ENCODE results near the gene MARK2.

The MARK2 gene

DNA sequence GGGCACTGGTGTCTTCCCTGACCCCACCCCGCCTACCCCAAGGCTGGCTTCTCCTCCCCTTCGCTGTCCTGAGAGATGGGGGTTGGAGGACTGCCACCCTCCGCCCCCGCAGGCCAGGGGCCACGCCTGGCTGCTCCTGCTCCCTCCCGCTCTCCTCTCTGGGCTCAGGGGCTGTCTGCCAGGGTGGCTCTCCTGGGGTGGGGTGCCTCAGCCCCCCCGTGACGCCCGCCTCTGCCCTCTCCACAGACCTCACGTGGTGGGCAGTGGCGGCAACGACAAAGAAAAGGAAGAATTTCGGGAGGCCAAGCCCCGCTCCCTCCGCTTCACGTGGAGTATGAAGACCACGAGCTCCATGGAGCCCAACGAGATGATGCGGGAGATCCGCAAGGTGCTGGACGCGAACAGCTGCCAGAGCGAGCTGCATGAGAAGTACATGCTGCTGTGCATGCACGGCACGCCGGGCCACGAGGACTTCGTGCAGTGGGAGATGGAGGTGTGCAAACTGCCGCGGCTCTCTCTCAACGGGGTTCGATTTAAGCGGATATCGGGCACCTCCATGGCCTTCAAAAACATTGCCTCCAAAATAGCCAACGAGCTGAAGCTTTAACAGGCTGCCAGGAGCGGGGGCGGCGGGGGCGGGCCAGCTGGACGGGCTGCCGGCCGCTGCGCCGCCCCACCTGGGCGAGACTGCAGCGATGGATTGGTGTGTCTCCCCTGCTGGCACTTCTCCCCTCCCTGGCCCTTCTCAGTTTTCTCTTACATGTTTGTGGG lies 69.9 kb downstream of the MARK2 start:
- no peaks in the 10 kb centered on the region for H3K27me3 ChIP-seq (replicated peaks; ENCODE audit: control insufficient read depth, insufficient read depth, low read length)
- DNase-seq (ENCODE audit: extremely low read depth, insufficient read length), result no peak
- H3K36me3 ChIP-seq (ENCODE audit: control insufficient read depth, insufficient read depth, low read length), result peaks cover 26% of the 10 kb centered on the region
- H3K4me3 ChIP-seq (replicated peaks; ENCODE audit: low read depth, low read length), result no peak overlapping the region
- TF ChIP-seq, protein P1, sequence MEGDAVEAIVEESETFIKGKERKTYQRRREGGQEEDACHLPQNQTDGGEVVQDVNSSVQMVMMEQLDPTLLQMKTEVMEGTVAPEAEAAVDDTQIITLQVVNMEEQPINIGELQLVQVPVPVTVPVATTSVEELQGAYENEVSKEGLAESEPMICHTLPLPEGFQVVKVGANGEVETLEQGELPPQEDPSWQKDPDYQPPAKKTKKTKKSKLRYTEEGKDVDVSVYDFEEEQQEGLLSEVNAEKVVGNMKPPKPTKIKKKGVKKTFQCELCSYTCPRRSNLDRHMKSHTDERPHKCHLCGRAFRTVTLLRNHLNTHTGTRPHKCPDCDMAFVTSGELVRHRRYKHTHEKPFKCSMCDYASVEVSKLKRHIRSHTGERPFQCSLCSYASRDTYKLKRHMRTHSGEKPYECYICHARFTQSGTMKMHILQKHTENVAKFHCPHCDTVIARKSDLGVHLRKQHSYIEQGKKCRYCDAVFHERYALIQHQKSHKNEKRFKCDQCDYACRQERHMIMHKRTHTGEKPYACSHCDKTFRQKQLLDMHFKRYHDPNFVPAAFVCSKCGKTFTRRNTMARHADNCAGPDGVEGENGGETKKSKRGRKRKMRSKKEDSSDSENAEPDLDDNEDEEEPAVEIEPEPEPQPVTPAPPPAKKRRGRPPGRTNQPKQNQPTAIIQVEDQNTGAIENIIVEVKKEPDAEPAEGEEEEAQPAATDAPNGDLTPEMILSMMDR (IDR thresholded peaks at IDR 0.05; ENCODE audit: insufficient read depth, low read length, poor library complexity, severe bottlenecking), result no peak

DNA sequence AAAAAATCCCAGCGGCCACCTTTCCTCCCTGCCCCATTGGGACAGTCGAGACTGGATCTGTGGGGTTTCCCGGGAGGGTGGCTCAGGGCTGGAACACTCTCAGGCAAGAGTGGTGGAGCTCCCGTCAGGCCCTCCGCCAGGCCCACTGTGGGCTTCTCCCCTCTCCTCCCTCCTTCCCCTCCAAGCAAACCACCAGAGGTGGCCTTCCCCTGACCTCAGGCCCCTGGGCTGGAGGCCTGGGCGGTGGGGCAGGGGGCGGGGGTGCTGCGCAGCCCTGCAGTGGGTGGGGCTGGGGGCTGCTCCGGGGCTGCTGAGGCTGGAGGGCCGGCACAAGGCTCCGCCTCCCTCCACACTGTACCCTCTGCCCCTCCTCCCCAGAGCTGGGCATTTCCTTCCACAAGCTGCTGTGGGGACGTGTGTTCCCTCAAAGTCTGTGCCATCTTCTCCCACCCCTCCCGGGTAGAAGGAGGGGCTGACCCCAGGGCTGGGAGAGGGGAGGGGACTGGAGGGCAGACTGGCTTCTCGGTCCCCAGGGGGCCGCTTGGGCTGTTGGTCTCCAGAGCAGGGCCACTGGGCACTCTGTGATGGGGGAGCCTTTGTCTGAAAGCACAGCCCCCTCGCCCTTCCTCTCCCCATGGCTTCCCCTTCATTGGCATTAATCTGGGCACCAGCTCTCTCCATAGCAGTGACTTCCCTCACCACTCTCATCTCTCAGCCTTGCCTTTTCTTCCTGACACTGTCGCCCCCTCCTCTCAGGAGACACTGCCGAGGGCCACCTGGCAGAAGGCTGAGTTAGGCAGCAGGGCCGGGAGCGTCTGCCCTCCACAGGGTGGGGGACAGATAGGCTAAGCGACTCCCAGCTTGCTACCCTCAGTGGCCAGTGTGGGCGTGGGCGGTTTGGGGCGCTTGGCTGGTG lies 70.9 kb downstream of the MARK2 start:
- H3K27me3 ChIP-seq (replicated peaks; ENCODE audit: control insufficient read depth, insufficient read depth, low read length), result no peaks in the 10 kb centered on the region
- TF ChIP-seq, protein P1 (IDR thresholded peaks at IDR 0.05; ENCODE audit: insufficient read depth, low read length, poor library complexity, severe bottlenecking), result no peak
- H3K36me3 ChIP-seq (ENCODE audit: control insufficient read depth, insufficient read depth, low read length), result peaks cover 21% of the 10 kb centered on the region
- H3K4me3 ChIP-seq (replicated peaks; ENCODE audit: low read depth, low read length), result no peak overlapping the region
- no peak for DNase-seq (ENCODE audit: extremely low read depth, insufficient read length)

DNA sequence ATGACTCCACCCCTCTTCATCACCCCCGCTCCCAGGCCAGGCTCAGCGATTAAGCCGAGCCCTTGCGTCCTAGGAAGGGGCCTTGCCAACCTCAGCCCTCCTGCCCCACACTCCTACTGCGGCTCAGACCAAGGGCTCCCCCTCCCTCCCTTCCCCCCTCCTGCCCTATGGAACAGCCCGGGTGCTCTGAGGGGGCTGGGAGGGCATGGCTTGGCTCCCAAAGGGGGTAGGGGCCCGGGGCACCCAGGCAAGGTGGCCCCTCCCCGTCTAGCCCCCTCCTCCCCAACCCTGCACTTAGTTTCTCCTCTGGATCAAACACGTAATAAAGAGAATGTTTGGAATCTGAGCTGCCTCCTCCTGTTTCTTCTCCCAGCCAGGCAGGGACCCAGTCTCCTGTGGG lies 71.8 kb downstream of the MARK2 start:
- TF ChIP-seq, protein P1 (IDR thresholded peaks at IDR 0.05; ENCODE audit: insufficient read depth, low read length, poor library complexity, severe bottlenecking), result no peak
- Histone ChIP-seq H3K27me3 (replicated peaks; ENCODE audit: control insufficient read depth, insufficient read depth, low read length) (no peaks in the 10 kb centered on the region; the same call in 1 of the 2 replicates), H3K36me3 (ENCODE audit: control insufficient read depth, insufficient read depth, low read length) (peaks cover 17% of the 10 kb centered on the region), H3K4me3 (replicated peaks; ENCODE audit: low read depth, low read length) (no peak overlapping the region)
- no peak for DNase-seq (ENCODE audit: extremely low read depth, insufficient read length)

DNA sequence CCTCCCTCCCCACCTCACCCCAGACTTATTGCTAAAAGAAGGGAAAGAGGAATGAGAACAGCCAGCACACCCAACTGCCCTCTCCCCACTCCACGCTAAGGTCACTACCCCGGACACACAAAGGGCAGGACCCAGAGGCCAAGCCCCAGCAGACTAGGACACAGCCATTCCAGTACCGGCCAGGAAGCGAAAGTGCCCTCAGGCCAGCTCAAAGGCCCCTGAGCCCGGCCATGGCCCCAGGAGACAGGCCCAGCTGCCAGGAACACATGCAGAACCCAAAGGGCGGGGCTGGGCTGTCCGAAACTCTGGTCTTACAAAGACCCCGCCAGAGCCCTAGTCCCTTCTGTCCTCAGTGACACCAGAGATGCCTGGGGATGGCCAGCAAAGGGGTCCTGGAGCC lies 72.5 kb downstream of the MARK2 start:
- peaks cover 15% of the 10 kb centered on the region for H3K36me3 ChIP-seq (ENCODE audit: control insufficient read depth, insufficient read depth, low read length)
- TF ChIP-seq, protein P1 (IDR thresholded peaks at IDR 0.05; ENCODE audit: insufficient read depth, low read length, poor library complexity, severe bottlenecking), result no peak
- DNase-seq (ENCODE audit: extremely low read depth, insufficient read length), result no peak
- no peaks in the 10 kb centered on the region; the same call in 1 of the 2 replicates for H3K27me3 ChIP-seq (replicated peaks; ENCODE audit: control insufficient read depth, insufficient read depth, low read length)
- no peak overlapping the region for H3K4me3 ChIP-seq (replicated peaks; ENCODE audit: low read depth, low read length)

DNA sequence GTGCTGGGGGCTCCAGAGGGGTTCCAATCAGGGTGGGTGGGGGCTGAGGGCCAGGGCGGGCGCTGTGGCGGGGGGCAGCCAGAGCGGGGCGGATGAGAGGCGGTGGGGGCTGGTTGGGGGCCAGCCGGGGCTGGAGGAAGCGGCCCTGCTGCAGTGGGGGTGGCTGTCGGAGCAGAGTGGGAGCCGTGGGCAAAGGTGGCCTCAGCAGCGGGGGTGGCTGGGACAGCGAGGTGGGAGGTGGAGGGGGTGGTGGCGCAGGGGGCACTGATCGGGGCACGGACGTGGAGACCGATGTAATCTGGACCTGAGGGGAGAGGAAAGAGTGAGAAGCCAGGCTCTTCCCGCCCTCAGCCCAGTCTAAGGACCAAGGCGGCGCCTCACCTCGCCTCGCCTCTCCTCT lies 73.0 kb downstream of the MARK2 start:
- TF ChIP-seq, protein P1 (IDR thresholded peaks at IDR 0.05; ENCODE audit: insufficient read depth, low read length, poor library complexity, severe bottlenecking), result no peak
- peaks cover 15% of the 10 kb centered on the region for H3K36me3 ChIP-seq (ENCODE audit: control insufficient read depth, insufficient read depth, low read length)
- DNase-seq (ENCODE audit: extremely low read depth, insufficient read length), result no peak
- H3K4me3 ChIP-seq (replicated peaks; ENCODE audit: low read depth, low read length), result no peak overlapping the region
- H3K27me3 ChIP-seq (replicated peaks; ENCODE audit: control insufficient read depth, insufficient read depth, low read length), result no peaks in the 10 kb centered on the region; the same call in 1 of the 2 replicates
